Measurements from ENCODE around the gene TAS1R2.
"Not testable (repeated sequence)": the region's sequence is repeated elsewhere in the genome, so short reads cannot be mapped to it uniquely, and the experiment has no call there.

Gene TAS1R2

DNA sequence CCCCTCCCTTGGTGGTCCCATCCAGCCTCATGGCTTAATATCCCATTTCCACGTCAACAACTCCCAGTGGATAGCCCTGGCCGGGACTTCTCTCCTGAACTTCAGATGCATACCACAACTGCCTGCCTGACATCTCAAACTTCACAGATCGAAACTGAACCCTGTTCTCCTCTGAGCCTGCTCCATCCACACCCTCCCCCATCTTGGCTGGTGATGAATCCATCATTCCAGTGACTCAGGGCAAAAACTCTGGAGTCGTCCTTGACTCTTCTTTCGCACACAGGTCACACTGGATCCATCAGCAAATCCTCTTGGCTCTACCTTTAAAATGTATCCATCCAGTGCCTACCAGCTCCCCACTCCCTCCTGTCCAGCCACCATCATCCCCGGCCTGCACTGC is 3.9 kb downstream of the TAS1R2 start:
- DNase-seq (ENCODE audit: low read depth, low spot score) = no peak
- Histone ChIP-seq H3K9me3 (ENCODE audit: insufficient read depth, low read length) (no peaks in the 10 kb centered on the region), H3K27me3 (ENCODE audit: insufficient read depth, insufficient read length) (peaks cover 11% of the 10 kb centered on the region), H3K36me3 (ENCODE audit: insufficient read depth, insufficient read length, low read length) (no peaks in the 10 kb centered on the region), H3K4me1 (ENCODE audit: insufficient read depth, insufficient read length) (no peaks in the 10 kb centered on the region), H3K4me3 (ENCODE audit: insufficient read length, low read depth) (no peak overlapping the region), H3K9ac (ENCODE audit: insufficient read length, low read depth) (no peak overlapping the region)
- TF ChIP-seq YY1 (IDR thresholded peaks at IDR 0.05; ENCODE audit: insufficient read depth, insufficient read length) (no peak), ZNF274 (IDR thresholded peaks at IDR 0.05; ENCODE audit: low read depth, low read length) (no peak), SUZ12 (IDR thresholded peaks at IDR 0.05; ENCODE audit: extremely low read depth, insufficient read depth, insufficient read length) (no peak)

DNA sequence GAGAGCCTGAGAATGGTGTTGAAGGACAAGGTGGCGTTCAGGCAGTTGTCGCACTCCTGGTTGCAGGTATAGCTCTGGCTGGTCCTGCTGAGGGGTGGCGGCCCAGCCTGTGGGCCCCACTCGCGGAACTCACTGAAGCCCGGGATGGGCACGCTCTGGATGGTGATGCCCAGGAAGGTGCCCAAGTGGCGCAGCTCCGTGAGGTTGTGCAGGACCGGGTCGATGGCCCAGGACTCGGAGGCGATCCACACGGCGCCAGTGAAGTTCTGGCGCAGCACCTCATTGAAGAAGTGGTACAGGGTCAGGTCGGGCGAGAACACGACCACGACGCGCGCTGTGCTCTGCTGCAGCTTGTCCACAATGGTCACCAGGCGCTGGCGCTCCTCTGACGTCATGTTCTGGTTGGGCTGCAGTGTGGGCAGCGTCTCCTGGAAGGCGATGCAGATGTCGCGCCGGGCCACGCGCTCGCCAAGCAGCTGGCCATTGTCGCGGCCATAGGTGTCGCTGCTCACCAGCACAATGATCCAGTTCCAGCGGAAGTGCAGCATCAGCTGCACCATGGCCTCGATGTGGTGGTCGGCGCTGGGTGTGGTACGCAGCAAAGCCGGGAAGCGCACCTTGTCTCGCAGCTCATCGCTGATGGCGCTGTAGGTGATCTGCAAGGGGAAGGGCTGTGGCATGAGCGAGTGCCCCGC is 5.0 kb downstream of the TAS1R2 start:
- no peak for TF ChIP-seq ZNF274 (IDR thresholded peaks at IDR 0.05; ENCODE audit: low read depth, low read length)
- TF ChIP-seq YY1 (IDR thresholded peaks at IDR 0.05; ENCODE audit: insufficient read depth, insufficient read length) = no peak
- no peak for TF ChIP-seq SUZ12 (IDR thresholded peaks at IDR 0.05; ENCODE audit: extremely low read depth, insufficient read depth, insufficient read length)
- Histone ChIP-seq H3K36me3 (ENCODE audit: insufficient read depth, insufficient read length, low read length) (no peaks in the 10 kb centered on the region), H3K9me3 (ENCODE audit: insufficient read depth, low read length) (no peaks in the 10 kb centered on the region), H3K4me1 (ENCODE audit: insufficient read depth, insufficient read length) (no peaks in the 10 kb centered on the region), H3K27me3 (ENCODE audit: insufficient read depth, insufficient read length) (peaks cover 11% of the 10 kb centered on the region), H3K4me3 (ENCODE audit: insufficient read length, low read depth) (no peak overlapping the region), H3K9ac (ENCODE audit: insufficient read length, low read depth) (no peak overlapping the region)
- DNase-seq (ENCODE audit: low read depth, low spot score) = no peak

- H3K9ac ChIP-seq (ENCODE audit: insufficient read length, low read depth) = no peak overlapping the region
Measured at GRCh38 chr1:18852501-18852900, 7.0 kb downstream of the TAS1R2 start.

GRCh38 chr1:18849261-18849711 is 10.2 kb downstream of the TAS1R2 start:
- Histone ChIP-seq H3K9me3 (ENCODE audit: insufficient read depth, low read length) (no peaks in the 10 kb centered on the region), H3K9ac (ENCODE audit: insufficient read length, low read depth) (no peak overlapping the region), H3K4me1 (ENCODE audit: insufficient read depth, insufficient read length) (no peaks in the 10 kb centered on the region), H3K27me3 (ENCODE audit: insufficient read depth, insufficient read length) (peaks cover 11% of the 10 kb centered on the region), H3K4me3 (ENCODE audit: insufficient read length, low read depth) (no peak overlapping the region), H3K36me3 (ENCODE audit: insufficient read depth, insufficient read length, low read length) (no peaks in the 10 kb centered on the region)
- no peak for DNase-seq (ENCODE audit: low read depth, low spot score)
- no peak for TF ChIP-seq ZNF274 (IDR thresholded peaks at IDR 0.05; ENCODE audit: low read depth, low read length)
- no peak for TF ChIP-seq SUZ12 (IDR thresholded peaks at IDR 0.05; ENCODE audit: extremely low read depth, insufficient read depth, insufficient read length)
- no peak for TF ChIP-seq YY1 (IDR thresholded peaks at IDR 0.05; ENCODE audit: insufficient read depth, insufficient read length)

More at GRCh38 chr1:18852501-18852900, 7.0 kb downstream of the TAS1R2 start:
- H3K27me3 ChIP-seq (ENCODE audit: insufficient read depth, insufficient read length) = peaks cover 11% of the 10 kb centered on the region
- TF ChIP-seq ZNF274 (IDR thresholded peaks at IDR 0.05; ENCODE audit: low read depth, low read length) (no peak), YY1 (IDR thresholded peaks at IDR 0.05; ENCODE audit: insufficient read depth, insufficient read length) (no peak), SUZ12 (IDR thresholded peaks at IDR 0.05; ENCODE audit: extremely low read depth, insufficient read depth, insufficient read length) (no peak)
- no peak for DNase-seq (ENCODE audit: low read depth, low spot score)
- H3K4me1 ChIP-seq (ENCODE audit: insufficient read depth, insufficient read length) = no peaks in the 10 kb centered on the region
- no peaks in the 10 kb centered on the region for H3K36me3 ChIP-seq (ENCODE audit: insufficient read depth, insufficient read length, low read length)
- H3K9me3 ChIP-seq (ENCODE audit: insufficient read depth, low read length) = no peaks in the 10 kb centered on the region
- no peak overlapping the region for H3K4me3 ChIP-seq (ENCODE audit: insufficient read length, low read depth)

GRCh38 chr1:18847723-18848122 is 11.7 kb downstream of the TAS1R2 start:
- not testable (repeated sequence) for DNase-seq (ENCODE audit: low read depth, low spot score); H3K4me3 ChIP-seq (ENCODE audit: insufficient read length, low read depth); H3K4me1 ChIP-seq (ENCODE audit: insufficient read depth, insufficient read length); H3K9me3 ChIP-seq (ENCODE audit: insufficient read depth, low read length); H3K9ac ChIP-seq (ENCODE audit: insufficient read length, low read depth); H3K27me3 ChIP-seq (ENCODE audit: insufficient read depth, insufficient read length); H3K36me3 ChIP-seq (ENCODE audit: insufficient read depth, insufficient read length, low read length)

DNA sequence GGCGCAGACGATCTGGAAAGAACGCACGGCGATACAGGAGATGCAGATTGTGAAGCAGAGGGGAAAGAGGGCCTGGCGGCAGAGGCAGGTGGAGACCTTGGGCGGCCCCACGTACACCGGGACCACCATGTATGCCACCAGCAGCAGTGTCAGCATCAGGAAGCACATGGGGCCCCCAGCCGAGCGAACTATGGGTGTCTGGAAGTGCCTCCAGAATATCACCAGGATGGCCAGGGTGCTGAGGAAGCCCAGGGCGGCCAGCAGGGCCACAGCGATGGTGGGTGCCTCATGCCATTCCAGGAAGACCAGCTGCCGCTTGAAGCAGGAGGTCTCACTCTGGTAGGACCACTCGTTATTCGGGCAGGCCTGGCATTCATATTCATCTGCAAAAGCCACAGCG is 19.3 kb downstream of the TAS1R2 start:
- H3K36me3 ChIP-seq (ENCODE audit: insufficient read depth, insufficient read length, low read length) = no peaks in the 10 kb centered on the region
- no peak for DNase-seq (ENCODE audit: low read depth, low spot score)
- 0 out of 2 replicates have a peak, but pooled peaks cover 10% of the 10 kb centered on the region for H3K9me3 ChIP-seq (ENCODE audit: insufficient read depth, low read length)
- TF ChIP-seq SUZ12 (IDR thresholded peaks at IDR 0.05; ENCODE audit: extremely low read depth, insufficient read depth, insufficient read length) (no peak), ZNF274 (IDR thresholded peaks at IDR 0.05; ENCODE audit: low read depth, low read length) (no peak), YY1 (IDR thresholded peaks at IDR 0.05; ENCODE audit: insufficient read depth, insufficient read length) (no peak)
- H3K4me1 ChIP-seq (ENCODE audit: insufficient read depth, insufficient read length) = no peaks in the 10 kb centered on the region
- H3K4me3 ChIP-seq (ENCODE audit: insufficient read length, low read depth) = no peak overlapping the region
- H3K9ac ChIP-seq (ENCODE audit: insufficient read length, low read depth) = no peak overlapping the region
- no peaks in the 10 kb centered on the region for H3K27me3 ChIP-seq (ENCODE audit: insufficient read depth, insufficient read length)

GRCh38 chr1:18836654-18837053 is 22.8 kb downstream of the TAS1R2 start:
- H3K4me3 ChIP-seq (ENCODE audit: insufficient read length, low read depth) = no peak overlapping the region
- no peaks in the 10 kb centered on the region for H3K36me3 ChIP-seq (ENCODE audit: insufficient read depth, insufficient read length, low read length)
- no peaks in the 10 kb centered on the region for H3K4me1 ChIP-seq (ENCODE audit: insufficient read depth, insufficient read length)
- H3K27me3 ChIP-seq (ENCODE audit: insufficient read depth, insufficient read length) = peaks cover 11% of the 10 kb centered on the region
- DNase-seq (ENCODE audit: low read depth, low spot score) = no peak
- no peak for TF ChIP-seq YY1 (IDR thresholded peaks at IDR 0.05; ENCODE audit: insufficient read depth, insufficient read length)
- no peak for TF ChIP-seq ZNF274 (IDR thresholded peaks at IDR 0.05; ENCODE audit: low read depth, low read length)
- TF ChIP-seq SUZ12 (IDR thresholded peaks at IDR 0.05; ENCODE audit: extremely low read depth, insufficient read depth, insufficient read length) = no peak
- H3K9ac ChIP-seq (ENCODE audit: insufficient read length, low read depth) = no peak overlapping the region
- 0 out of 2 replicates have a peak, but pooled peaks cover under 1% of the 10 kb centered on the region for H3K9me3 ChIP-seq (ENCODE audit: insufficient read depth, low read length)

DNA sequence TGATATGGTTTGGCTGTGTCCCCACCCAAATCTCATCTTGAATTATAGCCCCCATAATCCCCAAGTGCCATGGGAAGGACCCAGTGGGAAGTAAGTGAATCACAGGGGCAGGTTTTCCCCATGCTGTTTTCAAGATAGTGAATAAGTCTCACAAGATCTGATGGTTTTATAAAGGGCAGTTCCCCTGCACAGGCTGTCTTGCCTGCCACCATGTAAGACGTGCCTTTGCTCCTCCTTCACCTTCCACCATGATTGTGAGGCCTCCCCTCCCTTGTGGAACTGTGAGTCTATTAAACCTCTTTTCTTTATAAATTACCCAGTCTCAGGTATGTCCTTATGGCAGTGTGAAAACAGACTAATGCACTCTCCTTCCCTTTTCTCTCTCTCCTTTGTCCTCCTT is 27.1 kb downstream of the TAS1R2 start:
- not testable (repeated sequence) for H3K4me3 ChIP-seq (ENCODE audit: insufficient read length, low read depth); H3K9ac ChIP-seq (ENCODE audit: insufficient read length, low read depth); H3K36me3 ChIP-seq (ENCODE audit: insufficient read depth, insufficient read length, low read length); DNase-seq (ENCODE audit: low read depth, low spot score); H3K9me3 ChIP-seq (ENCODE audit: insufficient read depth, low read length); H3K4me1 ChIP-seq (ENCODE audit: insufficient read depth, insufficient read length)
- peaks cover 11% of the 10 kb centered on the region for H3K27me3 ChIP-seq (ENCODE audit: insufficient read depth, insufficient read length)
